Putamen (tissue), 1 donor: ENCODE data around the gene UBE2M.
"Not testable (repeated sequence)": the region's sequence is repeated elsewhere in the genome, so short reads cannot be mapped to it uniquely, and the experiment has no call there.

ENCODE experiments used
- DNase-seq: peaks from one replicate; pipeline ENCODE4 v3.0.0-alpha.2; 2016; ENCODE audit warnings: low spot score

The UBE2M gene

GRCh38 chr19:58539169-58539559, 19.2 kb downstream of the UBE2M start:
- DNase-seq, result not testable (repeated sequence)

DNA sequence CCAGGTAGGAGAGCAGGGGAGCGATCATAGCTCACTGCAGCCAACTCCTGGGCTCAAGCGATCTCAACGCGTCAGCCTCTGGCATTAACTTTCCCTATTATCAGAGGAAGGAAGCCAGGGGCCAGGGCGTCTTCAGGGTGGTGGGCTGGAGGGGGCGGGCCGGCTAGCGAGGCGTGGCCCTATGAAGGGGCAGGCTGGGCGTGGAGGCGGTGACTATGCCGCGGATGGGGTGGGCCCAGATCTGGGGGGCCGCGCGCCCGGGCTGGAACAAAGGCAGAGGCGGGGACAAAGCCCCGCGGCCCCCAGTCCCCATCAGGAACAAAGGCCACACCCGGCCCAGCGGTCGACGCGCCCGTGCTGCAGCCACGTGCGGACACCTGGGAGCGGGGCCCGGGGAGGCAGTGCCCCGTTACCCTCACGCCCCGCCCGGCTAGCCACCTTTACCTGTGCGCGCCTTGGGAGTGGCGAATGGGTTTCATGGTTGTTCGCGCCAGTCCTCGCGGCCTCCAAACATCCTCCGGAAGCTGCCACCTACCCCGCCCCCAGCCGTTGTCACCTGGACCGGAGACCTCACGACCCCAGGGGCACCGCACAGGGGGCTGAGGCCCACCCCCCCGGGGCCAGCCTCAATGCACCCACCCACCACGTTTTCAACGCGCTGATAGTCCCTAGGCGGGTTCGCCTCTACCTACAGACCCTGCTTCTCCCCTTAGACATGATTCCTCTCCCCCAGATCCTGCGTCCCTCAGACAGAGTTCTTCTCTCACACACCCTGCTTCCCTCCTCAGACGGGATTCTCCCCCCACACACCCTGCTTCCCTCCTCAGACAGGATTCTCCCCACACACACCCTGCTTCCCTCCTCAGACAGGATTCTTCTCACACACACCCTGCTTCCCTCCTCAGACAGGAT, 19.9 kb downstream of the UBE2M start:
- DNase-seq, result no peak

DNA sequence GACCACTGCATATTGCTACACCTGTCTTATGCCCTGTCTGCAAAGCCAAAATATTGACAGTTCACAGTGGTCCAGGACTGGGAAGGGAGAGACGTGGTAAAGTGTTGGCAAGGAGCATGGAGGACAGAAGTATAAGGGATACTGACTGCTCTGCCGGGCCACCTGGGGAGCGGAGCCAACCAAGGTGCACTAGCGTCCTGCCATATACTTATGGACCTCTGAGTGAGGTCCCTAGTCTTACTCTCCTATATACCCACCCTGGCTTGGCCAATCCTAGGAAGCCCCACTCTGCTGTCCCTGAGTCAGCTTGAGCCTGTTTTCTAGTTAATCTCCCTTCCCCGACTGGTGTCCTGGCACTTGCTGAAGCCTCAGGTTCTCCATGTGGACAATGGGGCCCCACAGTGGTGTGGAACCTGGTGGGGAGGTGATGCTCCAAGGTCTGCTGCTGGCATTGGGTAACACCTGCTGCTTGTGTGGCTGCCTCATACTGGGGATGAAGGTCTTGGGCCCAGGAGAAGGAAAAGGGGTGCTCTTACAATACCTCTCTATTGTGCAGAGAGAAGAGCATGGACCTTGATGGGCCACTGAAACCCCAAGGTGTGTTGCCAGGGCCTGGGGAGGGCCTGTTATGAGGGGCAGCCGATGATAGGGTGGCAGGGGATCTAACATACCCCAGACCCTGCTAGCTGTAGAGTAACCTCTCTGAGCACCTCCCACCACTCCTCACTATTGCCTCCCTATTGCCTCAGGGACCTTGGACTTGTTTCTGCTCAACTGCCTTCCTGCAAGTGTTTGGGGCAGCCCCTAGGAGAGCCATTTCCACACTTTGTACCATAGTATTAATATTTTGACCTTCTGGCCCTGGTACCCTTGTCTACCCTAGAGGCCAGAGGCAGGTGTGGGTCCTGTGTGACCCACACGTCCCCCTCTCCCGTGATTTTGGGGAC, 21.3 kb downstream of the UBE2M start:
- DNase-seq, result no peak

DNA sequence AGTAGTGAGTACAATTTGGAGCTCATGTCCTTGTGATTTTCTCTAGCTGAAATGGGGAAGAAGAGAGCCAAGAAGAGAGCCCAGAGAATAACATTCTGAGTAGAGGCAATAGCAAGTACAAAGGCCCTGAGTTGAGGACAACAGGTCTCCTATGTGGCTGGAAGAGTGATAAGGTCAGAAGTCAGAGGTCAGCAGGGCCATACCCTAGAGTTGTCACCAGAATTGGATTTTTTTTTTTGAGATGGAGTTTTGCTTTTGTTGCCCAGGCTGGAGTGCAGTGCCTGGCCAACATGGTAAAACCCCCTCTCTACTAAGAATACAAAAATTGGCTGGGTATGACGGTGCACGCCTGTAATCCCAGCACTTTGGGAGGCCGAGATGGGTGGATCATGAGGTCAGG, 22.6 kb downstream of the UBE2M start:
- DNase-seq, result no peak

GRCh38 chr19:58531034-58531840, 27.2 kb downstream of the UBE2M start:
- no peak for DNase-seq

DNA sequence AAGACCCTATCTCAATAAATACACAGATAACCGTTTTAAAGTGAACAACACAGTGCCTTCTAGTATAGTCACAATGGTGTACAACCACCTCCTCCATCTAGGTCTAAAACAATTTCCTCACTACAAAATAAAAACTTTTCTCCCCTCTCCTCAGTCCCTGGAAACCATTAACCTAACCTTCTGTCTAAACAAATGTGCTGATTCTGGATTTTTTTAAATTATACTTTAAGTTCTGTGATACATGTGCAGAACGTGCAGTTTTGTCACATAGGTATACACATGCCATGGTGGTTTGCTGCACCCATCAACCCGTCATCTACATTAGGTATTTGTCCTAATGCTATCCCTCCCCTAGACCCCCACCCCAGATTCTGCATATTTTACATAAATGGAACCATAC, 29.0 kb downstream of the UBE2M start:
- no peak for DNase-seq

DNA sequence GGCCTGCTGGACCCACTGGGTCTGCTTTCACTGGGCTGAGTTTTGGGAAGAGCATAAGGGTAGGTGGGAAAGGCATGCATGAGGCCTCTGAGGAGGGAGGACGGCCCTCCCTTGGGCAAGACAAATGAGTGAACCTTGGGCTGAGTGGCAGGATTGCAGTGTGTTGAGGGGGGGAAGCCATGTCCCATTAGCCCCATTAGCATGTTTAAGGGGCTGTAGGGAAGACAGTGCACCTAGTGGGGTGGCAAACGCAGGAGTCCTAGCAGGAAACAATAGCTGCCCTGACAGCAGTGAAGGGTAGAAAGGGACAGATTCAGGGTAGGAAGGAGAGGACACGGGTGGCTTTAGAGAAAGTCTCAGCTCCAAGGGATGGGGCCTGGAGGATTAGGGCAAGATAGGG, 35.7 kb downstream of the UBE2M start:
- DNase-seq, result no peak

DNA sequence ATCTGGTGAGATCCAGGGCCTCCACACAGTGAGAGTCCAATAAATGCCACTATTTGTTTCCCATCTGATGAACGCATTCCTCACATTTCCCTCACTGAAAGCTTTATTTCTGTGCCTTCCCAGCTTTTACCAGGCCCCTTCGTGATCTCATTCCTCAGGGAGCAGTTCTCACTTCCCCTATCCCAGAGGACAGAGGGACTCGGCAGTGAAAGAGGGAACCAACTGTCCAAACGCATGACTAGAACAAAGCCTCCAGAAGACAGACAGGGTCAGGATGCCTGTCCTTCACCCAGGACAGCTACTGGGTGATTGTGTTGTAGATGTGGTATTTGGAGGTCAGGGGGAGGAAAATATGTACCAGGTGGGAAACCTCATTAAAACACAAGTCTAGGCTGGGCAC, 36.8 kb downstream of the UBE2M start:
- DNase-seq, result no peak

GRCh38 chr19:58520257-58520599, 38.2 kb downstream of the UBE2M start:
- no peak for DNase-seq

DNA sequence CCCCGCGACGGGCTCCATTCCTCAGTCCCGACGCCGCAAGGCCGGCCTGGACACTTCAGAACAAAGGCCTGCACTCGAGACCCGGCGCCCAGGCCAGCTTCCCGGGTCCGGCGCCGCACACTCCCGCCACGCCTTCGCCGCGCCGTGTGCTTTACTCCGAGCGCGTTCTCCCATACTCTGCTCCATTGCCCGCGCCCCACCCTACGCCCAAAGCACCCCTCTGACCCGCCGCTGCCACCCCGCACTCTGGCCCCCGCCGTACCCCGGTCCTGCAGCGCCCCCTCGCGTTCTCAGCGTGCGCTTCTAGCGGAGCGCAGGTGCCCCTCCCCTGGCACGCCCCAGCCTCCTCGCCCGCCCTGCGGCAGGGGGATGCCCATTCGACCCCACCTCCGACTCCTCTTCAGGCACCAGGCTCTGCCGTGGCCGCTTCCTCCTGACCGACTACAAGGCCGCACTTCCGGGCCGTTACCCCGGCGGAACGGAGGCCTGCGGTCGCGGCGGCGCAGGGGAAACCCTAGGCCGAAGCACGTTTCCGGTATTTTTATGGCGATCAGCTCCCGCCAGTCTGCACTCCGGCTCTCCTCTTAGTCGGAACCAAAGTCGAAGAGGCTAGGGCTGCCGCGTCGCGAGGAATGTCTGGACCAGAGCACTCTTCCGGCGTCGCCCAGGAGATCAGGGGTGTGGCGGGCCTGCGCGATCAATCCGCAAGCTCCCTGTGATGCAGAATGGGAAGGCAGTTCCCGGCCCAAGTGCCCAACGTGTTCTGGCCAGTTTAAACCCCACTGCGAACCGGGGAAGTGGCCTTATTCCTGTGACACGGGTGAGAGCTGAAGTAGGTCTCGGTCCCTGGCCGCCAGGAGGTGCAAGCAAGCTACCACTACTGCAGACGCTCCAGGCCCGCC, 38.8 kb downstream of the UBE2M start, which contains the start of gene ZBTB45:
Gene ZBTB45 (minus strand): TSS at position 456 of the 902 bp plus-strand sequence. CDS start 2,137 bp downstream, outside the sequence.
- DNase-seq, result peak; percentile 95

- peak; percentile 50 for DNase-seq
Measured at GRCh38 chr19:58519087-58519354, 39.4 kb downstream of the UBE2M start.

DNA sequence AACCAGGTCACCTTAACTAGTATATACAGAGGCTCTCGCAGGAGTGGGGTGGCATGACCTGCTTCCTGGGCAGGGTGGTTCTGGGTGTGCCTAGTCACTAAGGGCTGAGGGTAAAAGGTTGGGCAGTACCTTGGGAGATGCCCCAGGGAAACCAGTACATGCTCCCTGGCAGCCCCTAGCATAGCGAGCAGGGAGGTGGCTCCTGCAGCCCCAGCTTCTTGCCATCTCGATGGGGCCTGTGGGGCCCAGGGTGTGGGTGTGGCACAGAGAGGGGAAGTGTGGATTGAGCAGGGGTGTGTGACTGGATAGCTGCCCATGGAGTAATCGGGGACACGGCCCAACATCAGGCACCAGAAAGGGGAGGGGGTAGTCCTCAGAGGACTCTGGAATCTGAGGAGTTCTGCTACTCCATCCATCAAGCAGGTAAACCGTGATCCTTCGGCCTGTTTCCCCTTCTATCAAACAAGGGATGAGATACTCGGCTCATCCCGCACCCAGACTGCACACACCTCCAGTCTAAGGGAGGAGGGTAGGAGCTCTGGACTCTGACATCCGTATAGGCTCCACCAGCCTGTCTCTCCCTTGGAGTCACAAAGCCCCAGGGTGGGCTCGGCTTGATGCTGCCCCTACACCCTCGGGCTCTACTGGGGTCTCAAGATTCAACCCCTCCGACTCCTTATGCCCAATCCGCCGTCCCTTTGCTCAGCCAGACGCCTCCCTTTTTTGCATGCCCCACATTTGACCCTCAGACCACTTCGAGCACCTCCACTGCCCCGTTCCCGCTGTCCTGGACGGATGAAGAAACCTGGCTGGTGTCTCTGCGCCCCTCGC, 39.9 kb downstream of the UBE2M start:
- DNase-seq, result no peak

DNA sequence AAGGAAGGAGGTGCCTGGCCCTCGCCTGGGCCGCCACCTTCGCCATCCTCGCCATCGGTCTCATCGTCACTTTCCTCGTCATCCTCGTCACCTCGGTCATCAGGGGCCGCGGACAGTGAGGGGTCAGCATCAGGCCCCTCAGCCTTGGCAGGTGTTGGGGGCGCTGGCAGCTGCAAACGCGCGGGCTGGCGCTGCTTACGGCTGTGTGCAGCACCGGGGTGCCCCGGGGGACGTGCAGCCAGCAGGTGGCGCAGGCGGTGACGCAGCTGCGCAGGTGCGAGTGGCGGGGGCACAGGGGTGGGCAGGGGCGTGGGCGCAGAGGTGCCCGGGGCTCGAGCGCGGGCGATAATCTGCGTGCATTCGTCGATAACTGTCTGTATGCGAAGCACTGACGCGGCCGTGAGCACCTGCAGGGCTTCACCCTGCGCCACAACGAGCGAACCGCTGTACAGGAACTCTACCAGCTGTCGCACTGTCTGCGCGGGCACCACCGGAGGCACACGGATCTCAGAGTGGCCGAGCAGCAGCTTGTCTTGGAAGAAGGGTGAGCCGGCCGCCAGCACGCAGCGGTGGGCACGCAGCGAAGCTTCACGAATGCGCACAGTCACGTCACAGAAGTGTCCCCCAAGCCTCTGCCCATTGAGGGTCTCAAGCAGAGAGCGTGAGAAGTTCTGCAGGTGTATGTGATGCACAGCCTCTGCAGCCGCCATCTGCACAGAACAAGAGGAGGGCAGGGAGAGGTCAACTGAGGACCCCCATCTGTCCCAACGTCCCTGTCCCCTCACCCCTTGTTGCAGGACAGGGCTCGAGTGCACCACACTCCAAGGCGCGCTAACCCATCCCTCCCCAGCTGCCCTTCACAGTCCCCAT, 41.2 kb downstream of the UBE2M start:
- no peak for DNase-seq

DNA sequence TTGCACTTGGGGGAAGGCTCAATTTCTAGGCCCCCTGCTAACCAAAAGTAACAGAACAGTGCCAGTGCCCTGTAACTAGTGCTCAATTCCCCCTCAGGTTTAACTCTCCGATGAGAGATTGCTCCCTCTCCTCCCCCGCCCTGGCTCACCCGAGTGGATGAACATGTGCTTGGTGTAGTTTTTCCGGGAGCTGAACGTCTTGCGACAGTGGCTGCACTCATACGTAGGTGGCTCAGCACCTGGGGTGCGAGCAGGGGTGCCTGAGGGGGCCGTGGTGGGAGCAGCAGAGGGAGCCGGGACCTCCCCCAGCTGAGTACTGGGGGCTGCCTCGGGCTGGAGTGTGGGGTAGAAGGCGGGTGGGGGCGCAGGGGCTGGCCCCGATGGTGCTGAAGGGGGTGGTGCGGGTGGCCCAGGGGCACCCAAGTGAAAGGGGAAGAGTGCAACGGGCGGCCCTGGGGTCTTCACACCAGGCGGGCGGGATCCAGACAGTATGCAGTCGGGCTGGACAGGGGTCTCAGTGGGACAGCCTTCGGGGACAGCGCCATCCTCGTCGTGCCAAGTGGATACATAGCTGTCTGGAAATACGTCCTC, 42.1 kb downstream of the UBE2M start:
- DNase-seq, result no peak

DNA sequence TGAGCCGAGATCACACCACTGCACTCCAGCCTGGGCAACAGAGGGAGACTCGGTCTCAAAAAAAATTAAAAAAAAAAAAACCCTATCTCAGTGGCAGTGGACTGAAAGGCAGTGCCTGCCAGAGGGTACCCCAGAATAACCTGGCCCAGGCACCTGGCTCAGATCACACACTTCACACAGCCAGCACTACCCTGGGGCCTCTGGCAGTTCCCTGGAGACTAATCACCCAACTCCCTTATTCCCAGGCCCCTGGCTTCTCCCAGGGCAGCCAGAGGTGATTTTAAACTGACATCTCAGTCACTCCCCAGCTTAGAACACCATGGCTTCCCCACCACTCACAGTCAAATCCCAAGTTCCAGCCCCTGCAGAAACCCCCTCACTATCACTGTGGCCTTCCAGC, 43.2 kb downstream of the UBE2M start:
- no peak for DNase-seq

GRCh38 chr19:58514564-58515022, 43.8 kb downstream of the UBE2M start:
- DNase-seq, result no peak

GRCh38 chr19:58513694-58514563, 44.5 kb downstream of the UBE2M start:
- peak; percentile 87 for DNase-seq

DNA sequence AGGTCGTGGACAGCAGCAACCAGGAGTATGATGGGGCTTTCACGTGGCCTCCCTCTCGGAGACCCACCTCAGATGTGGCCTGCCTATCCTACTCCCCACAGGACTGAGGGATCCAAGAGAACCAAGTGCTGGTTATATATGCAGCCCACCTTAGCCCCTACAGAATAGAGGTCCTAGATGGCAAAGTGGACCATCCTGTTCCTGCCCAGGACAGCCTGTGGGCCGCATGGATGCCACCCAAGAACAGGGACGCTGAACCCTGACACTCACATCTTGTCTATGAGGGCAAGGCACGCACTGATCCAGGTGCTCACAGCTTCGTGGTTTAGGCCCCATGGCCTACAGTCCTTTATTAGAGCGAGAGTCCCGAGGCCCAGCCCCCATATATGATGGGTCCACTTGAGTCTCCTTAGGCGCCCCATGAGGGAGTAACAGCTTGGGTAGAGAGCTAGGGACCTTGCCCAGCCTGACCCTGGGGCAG, 45.2 kb downstream of the UBE2M start:
- DNase-seq, result no peak
